Karpas-422 (cell line): ENCODE results near the gene SLC12A7. TPM values are rescaled to one million over a fixed set of nuclear protein-coding genes. Genes with fewer than 3 reads are reported as not detected.

Experiments
- DNase-seq: peaks from one replicate; pipeline ENCODE4 v3.0.0-alpha.2; 2015
- H2AFZ ChIP-seq: fragments of 200-600 bp; sonication (generic); 2 replicates; pipeline ENCODE4 v1.6.1; 2014; ENCODE audit warnings: antibody characterized with exemption, low read length, mixed read lengths
- H3K27ac ChIP-seq: fragments of 200-600 bp; sonication (generic); 2 replicates; pipeline ENCODE4 v1.5.1; 2014; ENCODE audit warnings: mild to moderate bottlenecking, low read length, moderate library complexity
- H3K27me3 ChIP-seq: fragments of 200-600 bp; sonication (generic); 2 replicates; pipeline ENCODE4 v1.6.1; 2014; ENCODE audit warnings: low read length, mixed read lengths
- H3K36me3 ChIP-seq: fragments of 200-600 bp; sonication (generic); 2 replicates; pipeline ENCODE4 v1.6.1; 2014; ENCODE audit warnings: low read length, mixed read lengths; ENCODE audit not compliant: insufficient read depth
- H3K4me1 ChIP-seq: fragments of 200-600 bp; sonication (generic); 2 replicates; pipeline ENCODE4 v1.6.1; 2014; ENCODE audit warnings: mild to moderate bottlenecking, low read length, mixed read lengths
- H3K4me2 ChIP-seq: fragments of 200-600 bp; sonication (generic); 2 replicates; pipeline ENCODE4 v1.6.1; 2014; ENCODE audit warnings: low read length, low read depth, mild to moderate bottlenecking; ENCODE audit not compliant: poor library complexity, severe bottlenecking
- H3K4me3 ChIP-seq: fragments of 200-600 bp; sonication (generic); 2 replicates; pipeline ENCODE4 v1.5.1; 2014; ENCODE audit warnings: mild to moderate bottlenecking, antibody characterized with exemption, low read length, mixed read lengths
- H3K79me2 ChIP-seq: fragments of 200-600 bp; sonication (generic); 2 replicates; pipeline ENCODE4 v1.6.1; 2014; ENCODE audit warnings: mild to moderate bottlenecking, low read length, mixed read lengths
- H3K9ac ChIP-seq: fragments of 200-600 bp; sonication (generic); 2 replicates; pipeline ENCODE4 v1.6.0; 2014; ENCODE audit warnings: low read length
- H3K9me2 ChIP-seq: fragments of 200-600 bp; sonication (generic), shearing (Covaris generic); replicated peaks from 2 replicates; pipeline ENCODE4 v1.6.0; 2014; ENCODE audit warnings: mild to moderate bottlenecking, low read length, moderate library complexity; ENCODE audit not compliant: insufficient read depth
- H3K9me3 ChIP-seq: fragments of 300-700, 200-600 bp; sonication (generic); 2 replicates; pipeline ENCODE4 v1.6.1; 2014; ENCODE audit warnings: low read length, mixed read lengths
- H4K20me1 ChIP-seq: fragments of 200-600 bp; sonication (generic); 2 replicates; pipeline ENCODE4 v1.6.1; 2014; ENCODE audit warnings: mild to moderate bottlenecking, antibody characterized with exemption, low read length, low read depth; ENCODE audit not compliant: insufficient read depth
- total RNA-seq: library from RNA; depleted of rRNA; stranded (reverse); fragments of >200 nt; shearing (Covaris generic); gene quantifications from 2 replicates; pipeline ENCODE4 v1.2.3, GENCODE V29; 2014; ENCODE audit warnings: low replicate concordance

Gene SLC12A7
- total RNA-seq, 1 experiment from 2014 or later = not detected

GRCh38 chr5:1057485-1058082 lies 54.3 kb downstream of the SLC12A7 start:
- Histone ChIP-seq H2AFZ (no peak overlapping the region), H4K20me1 (no peaks in the 10 kb centered on the region), H3K4me3 (no peak overlapping the region), H3K27me3 (no peaks in the 10 kb centered on the region), H3K9me3 (no peaks in the 10 kb centered on the region), H3K27ac (no peak overlapping the region), H3K9me2 (no peaks in the 10 kb centered on the region), H3K36me3 (no peaks in the 10 kb centered on the region), H3K9ac (no peak overlapping the region), H3K79me2 (no peaks in the 10 kb centered on the region), H3K4me1 (no peaks in the 10 kb centered on the region), H3K4me2 (no peak overlapping the region)
- DNase-seq = no peak

- H3K27ac ChIP-seq = no peak overlapping the region
- no peak overlapping the region for H3K4me2 ChIP-seq
- H3K4me3 ChIP-seq = no peak overlapping the region
- H4K20me1 ChIP-seq = no peaks in the 10 kb centered on the region
- H3K79me2 ChIP-seq = no peaks in the 10 kb centered on the region
- no peaks in the 10 kb centered on the region for H3K9me2 ChIP-seq
- no peaks in the 10 kb centered on the region for H3K27me3 ChIP-seq
- H3K9ac ChIP-seq = no peak overlapping the region
- H3K36me3 ChIP-seq = no peaks in the 10 kb centered on the region
- DNase-seq = no peak
- no peaks in the 10 kb centered on the region for H3K4me1 ChIP-seq
- H3K9me3 ChIP-seq = no peaks in the 10 kb centered on the region
- no peak overlapping the region for H2AFZ ChIP-seq
Observed at GRCh38 chr5:1056611-1057484, 55.0 kb downstream of the SLC12A7 start.

- Histone ChIP-seq H3K4me1 (no peaks in the 10 kb centered on the region), H3K9me3 (no peaks in the 10 kb centered on the region), H3K27ac (no peak overlapping the region), H3K27me3 (no peaks in the 10 kb centered on the region), H3K4me2 (no peak overlapping the region), H3K9ac (no peak overlapping the region), H3K4me3 (no peak overlapping the region), H2AFZ (no peak overlapping the region), H3K36me3 (no peaks in the 10 kb centered on the region), H3K9me2 (no peaks in the 10 kb centered on the region), H4K20me1 (no peaks in the 10 kb centered on the region), H3K79me2 (no peaks in the 10 kb centered on the region)
- DNase-seq = no peak
Observed at GRCh38 chr5:1055896-1056610, 55.8 kb downstream of the SLC12A7 start.

GRCh38 chr5:1054799-1055775 lies 56.8 kb downstream of the SLC12A7 start:
- H3K27me3 ChIP-seq = no peaks in the 10 kb centered on the region
- H3K27ac ChIP-seq = no peak overlapping the region
- no peak overlapping the region for H3K4me2 ChIP-seq
- H3K9me3 ChIP-seq = no peaks in the 10 kb centered on the region
- no peak overlapping the region for H2AFZ ChIP-seq
- no peaks in the 10 kb centered on the region for H3K79me2 ChIP-seq
- H4K20me1 ChIP-seq = no peaks in the 10 kb centered on the region
- no peak for DNase-seq
- no peaks in the 10 kb centered on the region for H3K4me1 ChIP-seq
- no peak overlapping the region for H3K4me3 ChIP-seq
- no peaks in the 10 kb centered on the region for H3K36me3 ChIP-seq
- no peaks in the 10 kb centered on the region for H3K9me2 ChIP-seq
- no peak overlapping the region for H3K9ac ChIP-seq

- Histone ChIP-seq H3K4me1 (no peaks in the 10 kb centered on the region), H3K4me3 (no peak overlapping the region), H3K27ac (no peak overlapping the region), H3K36me3 (no peaks in the 10 kb centered on the region), H2AFZ (no peak overlapping the region), H3K4me2 (no peak overlapping the region), H3K79me2 (no peaks in the 10 kb centered on the region), H3K9me2 (no peaks in the 10 kb centered on the region), H3K9ac (no peak overlapping the region), H4K20me1 (no peaks in the 10 kb centered on the region), H3K27me3 (no peaks in the 10 kb centered on the region), H3K9me3 (no peaks in the 10 kb centered on the region)
- no peak for DNase-seq
Observed at GRCh38 chr5:1054018-1054798, 57.7 kb downstream of the SLC12A7 start.

DNA sequence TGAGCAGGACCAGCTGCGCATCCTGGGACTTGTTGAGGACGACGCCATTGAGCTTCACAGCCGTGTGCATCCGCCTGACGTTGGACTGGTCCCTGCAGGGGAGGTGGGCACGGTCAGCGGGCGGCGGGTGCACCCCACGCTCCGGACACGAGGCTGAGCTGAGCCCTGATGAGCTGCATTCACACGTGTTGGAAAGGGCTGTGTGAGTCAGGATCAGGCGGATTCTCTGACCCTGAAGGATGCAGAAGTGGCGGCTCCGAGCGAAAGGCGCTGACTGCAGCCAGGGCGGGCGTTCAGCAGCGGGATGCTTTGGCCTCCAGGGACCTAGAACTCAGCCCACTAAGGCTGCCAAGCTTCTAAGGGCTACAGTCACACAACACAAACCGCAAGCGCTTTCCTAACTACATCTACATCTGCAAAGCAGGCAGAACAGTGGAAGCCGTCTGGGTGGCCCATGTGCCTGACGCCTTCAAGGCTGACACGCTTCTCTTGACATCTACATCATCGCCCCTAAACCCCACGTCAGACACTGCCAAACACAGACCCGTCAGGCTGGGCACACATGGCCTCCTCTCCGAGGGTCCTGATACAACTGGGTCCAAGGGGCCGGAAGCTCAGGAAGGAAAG lies 58.4 kb downstream of the SLC12A7 start:
- Histone ChIP-seq H3K36me3 (no peaks in the 10 kb centered on the region), H2AFZ (no peak overlapping the region), H3K4me2 (no peak overlapping the region), H4K20me1 (no peaks in the 10 kb centered on the region), H3K27me3 (no peaks in the 10 kb centered on the region), H3K9ac (no peak overlapping the region), H3K9me3 (no peaks in the 10 kb centered on the region), H3K4me1 (no peaks in the 10 kb centered on the region), H3K79me2 (no peaks in the 10 kb centered on the region), H3K27ac (no peak overlapping the region), H3K4me3 (no peak overlapping the region), H3K9me2 (no peaks in the 10 kb centered on the region)
- no peak for DNase-seq
